Renal cortical epithelial cell (primary cell): Measurements from ENCODE around the gene KCNMA1. TPM values are rescaled to one million over a fixed set of nuclear protein-coding genes. Genes with fewer than 3 reads are reported as not detected.

ENCODE experiments used
- DNase-seq: peaks from one replicate; pipeline ENCODE4 v3.0.0-alpha.2; 2011; ENCODE audit warnings: low read depth
- total RNA-seq: library from RNA; depleted of rRNA; stranded (reverse); fragments of >200 nt; gene quantifications from 2 replicates; pipeline ENCODE4 v1.2.3, GENCODE V29; 2014

Gene KCNMA1
- total RNA-seq, 1 donor from 2014 or later, result 12.9 TPM

- DNase-seq, result no peak
Observed at GRCh38 chr10:77049146-77049545, 588.5 kb downstream of the KCNMA1 start.

- DNase-seq, result no peak
Observed at GRCh38 chr10:77045085-77045484, 592.5 kb downstream of the KCNMA1 start.

GRCh38 chr10:77043420-77043763 lies 594.2 kb downstream of the KCNMA1 start:
- DNase-seq, result no peak

- DNase-seq, result no peak
Observed at GRCh38 chr10:77042706-77043419, 594.7 kb downstream of the KCNMA1 start.

GRCh38 chr10:77041636-77042258 lies 595.9 kb downstream of the KCNMA1 start:
- DNase-seq, result no peak

GRCh38 chr10:77038407-77038806 lies 599.2 kb downstream of the KCNMA1 start:
- no peak for DNase-seq

- DNase-seq, result no peak
Observed at GRCh38 chr10:77037735-77038403, 599.7 kb downstream of the KCNMA1 start.

GRCh38 chr10:77036993-77037734 lies 600.4 kb downstream of the KCNMA1 start:
- peak; percentile 36 for DNase-seq

- no peak for DNase-seq
Observed at GRCh38 chr10:77036276-77036675, 601.3 kb downstream of the KCNMA1 start.

GRCh38 chr10:77034795-77035194 lies 602.8 kb downstream of the KCNMA1 start:
- DNase-seq, result no peak

GRCh38 chr10:77034240-77034639 lies 603.4 kb downstream of the KCNMA1 start:
- DNase-seq, result no peak

- no peak for DNase-seq
Observed at GRCh38 chr10:77032188-77032570, 605.4 kb downstream of the KCNMA1 start.

GRCh38 chr10:77031531-77032187 lies 605.9 kb downstream of the KCNMA1 start:
- DNase-seq, result no peak

- no peak for DNase-seq
Observed at GRCh38 chr10:77030974-77031373, 606.6 kb downstream of the KCNMA1 start.

GRCh38 chr10:77029777-77030717 lies 607.6 kb downstream of the KCNMA1 start:
- peak; percentile 39 for DNase-seq

- no peak for DNase-seq
Observed at GRCh38 chr10:77028042-77028441, 609.6 kb downstream of the KCNMA1 start.

GRCh38 chr10:77027576-77027975 lies 610.0 kb downstream of the KCNMA1 start:
- no peak for DNase-seq

- no peak for DNase-seq
Observed at GRCh38 chr10:77027141-77027540, 610.5 kb downstream of the KCNMA1 start.

- no peak for DNase-seq
Observed at GRCh38 chr10:77026148-77026547, 611.5 kb downstream of the KCNMA1 start.

GRCh38 chr10:77024461-77024860 lies 613.1 kb downstream of the KCNMA1 start:
- DNase-seq, result no peak

- no peak for DNase-seq
Observed at GRCh38 chr10:77023396-77023795, 614.2 kb downstream of the KCNMA1 start.
